NOMO-1 treated with DMSO at 0.1 percent for 48 hours (cell line): Measurements from ENCODE around the gene ZDHHC11B.

Experiments
- DNase-seq: peaks from one replicate; lab custom pipeline; 2025; ENCODE audit not compliant: unreplicated experiment; lab: John Stamatoyannopoulos, UW

ZDHHC11B gene

GRCh38 chr5:674630-675011 is 109.9 kb downstream of the ZDHHC11B start:
- no peak for DNase-seq

DNA sequence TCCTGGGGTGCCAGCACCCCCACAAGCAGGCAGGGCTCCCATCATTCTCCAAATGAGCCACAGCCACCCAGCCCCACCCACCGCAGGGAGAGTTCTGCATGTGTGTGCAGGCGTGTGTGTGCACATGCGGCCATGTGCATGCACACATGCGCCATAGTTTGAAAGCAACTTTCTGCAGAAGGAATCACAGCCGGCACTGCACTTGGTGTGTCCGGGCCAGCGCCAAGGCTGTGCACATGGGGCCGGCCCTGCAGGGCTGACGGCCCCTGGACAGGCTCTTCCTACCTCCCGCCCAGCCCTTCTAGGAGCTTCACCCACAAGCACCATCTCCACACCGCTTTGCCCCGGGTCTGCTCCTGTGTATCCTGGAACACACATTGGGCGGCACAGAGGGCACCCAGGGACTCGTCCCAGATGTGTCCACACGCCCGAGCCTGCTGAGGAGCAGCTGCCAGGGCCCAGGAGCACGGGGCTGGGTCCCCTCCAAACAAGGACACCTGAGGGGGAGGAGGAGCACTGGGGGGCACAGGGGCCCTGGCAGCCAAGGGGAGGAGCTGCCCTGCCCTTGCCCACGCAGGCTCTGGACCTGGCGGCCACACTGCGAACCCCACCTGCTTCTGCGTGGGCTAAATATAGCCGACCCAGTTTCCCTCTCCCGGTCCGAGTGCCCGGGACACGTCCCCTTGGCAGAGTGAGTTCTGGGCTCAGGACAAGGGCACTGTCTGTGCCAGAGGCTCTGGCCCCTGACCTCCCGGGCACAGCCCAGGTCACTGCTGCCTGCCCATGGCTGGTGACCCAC is 110.5 kb downstream of the ZDHHC11B start:
- DNase-seq, result no peak

GRCh38 chr5:673161-673830 is 111.2 kb downstream of the ZDHHC11B start:
- no peak for DNase-seq

- peak; percentile 79 for DNase-seq
Measured at GRCh38 chr5:672329-673160, 112.0 kb downstream of the ZDHHC11B start.

DNA sequence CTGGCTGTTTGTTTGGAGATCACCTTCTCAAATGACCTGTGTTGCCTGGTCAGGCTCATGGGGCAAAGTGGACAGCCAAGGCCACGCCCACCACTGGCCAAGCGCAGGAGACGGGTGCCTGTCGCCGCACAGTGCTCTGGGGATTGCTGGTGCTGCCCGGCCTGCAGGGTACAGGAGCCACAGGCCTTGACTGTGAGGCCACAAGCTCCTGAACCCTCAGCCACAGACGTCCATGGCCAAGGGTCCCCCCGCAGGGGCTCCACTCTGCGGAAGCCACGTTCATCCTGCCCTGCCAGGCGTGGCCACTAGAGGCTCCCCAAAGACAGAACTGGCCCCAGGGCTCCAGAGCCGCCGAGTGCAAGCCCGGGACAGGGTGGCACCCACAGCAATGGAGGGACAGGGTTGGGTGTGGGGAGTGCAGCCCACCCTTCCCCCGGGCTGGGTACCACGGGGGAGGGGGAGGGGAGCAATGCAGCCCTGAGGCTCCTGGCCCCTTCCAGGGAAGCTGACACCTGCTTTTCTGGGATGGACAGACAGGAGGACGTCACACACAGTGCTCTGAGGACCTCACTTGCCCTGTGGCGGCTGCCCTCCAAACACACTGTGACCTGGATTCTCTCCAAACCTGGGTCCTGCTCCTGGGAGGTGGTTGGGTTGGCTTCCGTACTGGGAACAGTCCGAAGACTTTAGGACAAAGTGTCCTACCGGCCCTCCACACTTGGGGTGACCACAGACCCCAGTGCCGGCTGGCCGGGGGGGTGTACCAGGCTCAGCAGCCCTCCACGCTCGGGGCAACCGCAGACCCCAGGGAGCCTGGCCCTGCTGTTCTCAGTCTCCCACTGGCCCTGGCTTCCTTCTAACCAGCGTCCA is 112.8 kb downstream of the ZDHHC11B start:
- peak; percentile 81 for DNase-seq

GRCh38 chr5:670396-671270 is 113.9 kb downstream of the ZDHHC11B start:
- no peak for DNase-seq

DNA sequence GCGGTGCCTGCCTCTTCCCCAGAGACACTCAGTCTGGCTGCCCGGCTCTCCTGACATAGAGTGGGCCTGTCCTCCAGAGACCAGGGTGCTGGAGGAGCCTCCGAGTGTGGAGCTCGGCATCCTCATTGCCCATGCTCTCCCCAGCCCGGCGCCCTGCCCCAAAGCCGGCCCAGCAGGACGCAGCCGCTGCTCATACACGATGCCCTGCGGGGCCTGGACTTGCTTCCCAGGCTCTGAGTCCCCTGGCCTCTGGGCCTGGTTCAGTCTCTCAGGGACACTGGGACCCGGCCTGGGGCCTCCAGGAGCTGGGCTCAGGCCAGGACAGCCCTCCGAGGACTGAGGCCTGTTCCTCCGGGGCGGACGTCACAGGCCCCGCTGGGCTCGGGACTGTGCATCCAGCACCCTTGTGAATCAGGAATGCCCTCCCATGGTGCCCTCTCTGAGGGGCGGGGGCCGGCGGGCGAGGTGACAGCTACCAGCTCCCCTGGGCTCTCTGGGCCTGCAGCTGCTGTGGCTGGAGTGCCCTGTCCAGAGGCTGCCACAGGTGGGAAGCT is 114.6 kb downstream of the ZDHHC11B start:
- DNase-seq, result no peak

GRCh38 chr5:669111-669841 is 115.3 kb downstream of the ZDHHC11B start:
- no peak for DNase-seq

DNA sequence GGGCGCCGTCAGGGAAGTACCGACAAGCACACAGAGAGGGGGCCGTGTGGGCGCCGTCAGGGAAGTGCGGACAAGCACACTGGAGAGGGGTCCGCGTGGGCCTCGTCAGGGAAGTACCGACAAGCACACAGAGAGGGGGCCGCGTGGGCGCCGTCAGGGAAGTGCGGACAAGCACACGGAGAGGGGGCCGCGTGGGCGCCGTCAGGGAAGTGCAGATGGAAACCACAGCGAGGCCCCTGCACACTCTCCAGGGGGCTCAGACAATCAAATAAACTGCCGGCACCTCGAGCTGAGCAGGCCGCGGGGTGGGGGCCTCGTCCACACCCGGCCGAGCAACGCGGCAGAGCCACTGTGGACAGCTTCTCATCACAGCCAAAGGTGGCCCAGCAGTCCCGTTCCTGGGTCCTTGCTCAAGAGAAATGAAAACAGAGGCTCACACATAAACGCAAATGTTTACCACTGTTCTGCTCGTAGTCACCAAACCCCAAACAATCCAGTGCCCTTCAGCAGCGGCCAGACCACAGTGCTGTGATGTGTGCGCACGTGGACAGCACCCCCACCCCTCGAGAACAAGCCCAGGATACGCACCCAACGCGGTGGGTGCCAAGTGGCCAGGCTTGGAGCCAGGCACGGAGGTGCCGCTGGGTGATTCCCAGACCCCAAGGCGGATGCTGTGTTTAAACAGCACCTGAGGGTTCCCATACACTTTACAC is 116.1 kb downstream of the ZDHHC11B start:
- DNase-seq, result no peak

- DNase-seq, result no peak
Measured at GRCh38 chr5:666816-667498, 117.6 kb downstream of the ZDHHC11B start.

DNA sequence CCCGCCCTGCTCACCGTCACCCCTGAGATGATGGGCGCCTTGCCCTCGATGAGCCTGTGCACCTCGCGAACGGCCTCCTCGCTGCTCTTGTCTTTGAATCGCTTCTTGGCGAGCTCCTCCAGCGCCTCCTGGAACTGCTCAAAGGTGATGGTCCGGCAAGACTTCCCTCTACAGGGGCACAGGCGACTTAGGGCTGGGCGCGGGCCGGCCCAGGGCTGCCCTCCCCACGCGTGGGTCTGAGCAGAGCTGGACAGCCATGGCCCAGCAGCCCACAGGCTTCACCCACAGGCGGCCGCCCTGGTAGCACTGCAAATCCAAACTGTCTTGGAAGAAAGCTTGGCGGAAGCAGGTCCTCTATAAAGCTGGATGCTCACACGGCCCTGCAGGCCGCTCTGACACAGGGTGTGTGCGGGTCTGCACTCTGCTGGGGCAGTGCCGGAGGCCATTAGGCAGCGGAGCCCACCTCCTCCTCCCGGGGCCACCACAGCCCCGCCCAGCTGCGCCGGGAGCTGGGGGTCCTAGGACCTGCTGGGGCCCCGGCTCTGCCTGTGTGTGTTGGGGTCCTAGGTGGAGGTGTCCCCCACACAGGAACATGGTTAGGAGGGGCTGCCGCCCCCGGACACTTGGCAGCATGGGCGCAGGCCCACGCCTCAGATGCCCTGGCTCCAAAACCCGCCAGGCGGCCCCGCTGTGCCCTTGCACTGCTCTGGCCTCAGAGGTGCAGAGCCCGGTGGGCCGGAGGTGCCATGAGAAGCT is 118.4 kb downstream of the ZDHHC11B start:
- no peak for DNase-seq

DNA sequence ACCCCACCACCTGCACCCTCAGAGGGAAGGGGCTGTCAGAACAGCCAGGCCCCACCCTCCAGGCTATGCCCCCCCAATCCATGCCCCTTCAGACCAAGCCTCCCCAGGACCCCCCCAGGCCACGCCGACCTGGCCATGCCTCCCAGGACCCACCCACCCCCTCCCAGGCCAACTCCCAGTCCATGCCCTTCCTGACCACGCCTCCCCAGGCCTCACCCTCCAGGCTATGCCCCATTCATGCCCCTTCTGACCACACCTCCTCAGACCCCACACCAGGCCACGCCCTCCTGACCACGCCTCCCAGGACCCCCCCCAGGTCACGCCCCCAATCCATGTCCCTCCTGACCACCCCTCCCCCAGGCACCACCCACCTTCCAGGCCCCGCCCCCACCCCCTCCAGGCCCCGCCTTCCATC is 119.0 kb downstream of the ZDHHC11B start:
- DNase-seq, result no peak

DNA sequence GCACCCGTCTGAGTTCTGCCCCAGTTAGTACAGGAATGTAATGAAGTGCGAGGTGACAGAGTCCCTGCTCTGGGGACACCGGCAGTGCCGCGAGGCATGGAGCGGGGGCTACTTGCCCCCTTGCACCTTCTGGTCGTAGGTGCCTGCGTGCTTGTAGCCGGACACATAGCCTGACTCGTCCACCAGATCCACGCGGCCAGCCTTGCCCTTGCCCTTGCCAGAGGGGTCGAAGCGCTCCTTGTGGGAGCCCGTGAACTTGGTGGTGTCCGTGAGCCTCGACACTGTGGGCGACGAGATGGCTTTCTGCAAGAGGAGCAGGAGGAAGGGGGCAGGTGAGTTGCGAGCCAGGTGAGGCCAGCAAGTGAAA is 119.6 kb downstream of the ZDHHC11B start:
- DNase-seq, result no peak

GRCh38 chr5:664343-664993 is 120.1 kb downstream of the ZDHHC11B start:
- DNase-seq, result no peak

- DNase-seq, result no peak
Measured at GRCh38 chr5:663436-664342, 120.8 kb downstream of the ZDHHC11B start.
